Lung microvascular endothelial cell (primary cell): ENCODE measurements around the gene C22orf23. TPM values are rescaled to one million over a fixed set of nuclear protein-coding genes. Genes with fewer than 3 reads are reported as not detected.
"Not testable (repeated sequence)": the region's sequence is repeated elsewhere in the genome, so short reads cannot be mapped to it uniquely, and the experiment has no call there.

Experiments used
- DNase-seq, 2 donors: peaks; one replicate each; pipeline versions ENCODE4 v3.0.0 to v3.0.0-alpha.2; 2010; ENCODE audit warnings: low read depth in 2 of 2
- total RNA-seq: library from RNA; depleted of rRNA; stranded (reverse); fragments of >200 nt; gene quantifications from 2 replicates; pipeline ENCODE4 v1.2.1, GENCODE V29; 2014

Gene C22orf23
- total RNA-seq, 1 donor from 2014 or later = under 0.01 TPM

DNA sequence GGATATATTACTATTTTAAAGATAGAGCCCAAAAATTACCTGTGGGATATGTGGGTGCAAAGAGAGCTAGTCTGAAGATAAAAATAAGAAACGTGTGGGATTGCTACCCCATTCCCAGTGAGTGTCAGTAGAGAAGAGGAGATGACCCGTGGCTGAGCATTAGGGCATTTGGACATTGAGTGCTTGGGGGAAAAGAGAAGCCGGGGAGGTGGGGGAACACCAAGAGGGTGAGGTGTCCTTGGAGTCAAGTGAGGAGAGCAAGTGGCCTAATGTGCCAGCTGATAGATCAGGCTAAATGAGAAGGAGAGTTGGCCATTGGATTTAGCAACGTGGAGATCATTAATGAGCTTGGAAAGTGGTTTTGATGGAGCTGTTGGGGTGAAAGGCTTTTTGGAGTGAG, 1.3 kb upstream of the C22orf23 start:
- DNase-seq = no peak

DNA sequence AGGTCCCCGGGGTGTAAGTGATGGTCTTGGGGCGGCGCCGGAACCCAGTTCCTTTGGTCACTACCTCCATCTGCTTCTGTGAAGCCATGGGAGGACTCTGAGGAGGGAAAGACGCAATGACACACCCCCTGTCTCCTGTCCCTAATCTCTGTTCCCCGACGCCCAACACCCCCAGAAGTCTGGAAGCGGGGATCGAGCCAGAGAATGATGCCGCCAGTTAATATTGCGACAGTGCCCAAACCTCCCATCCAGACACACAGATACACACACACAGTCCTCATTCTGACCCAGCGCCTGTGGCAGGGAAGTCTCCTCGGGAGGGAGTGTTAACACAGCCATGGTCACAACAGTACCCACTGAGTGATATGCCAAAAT, 352 bp downstream of the C22orf23 start:
- no peak for DNase-seq

- not testable (repeated sequence) for DNase-seq
Measured at GRCh38 chr22:37952629-37953028, 772 bp downstream of the C22orf23 start.

- peak; percentile 23 for DNase-seq
Measured at GRCh38 chr22:37951305-37951704, 2.1 kb downstream of the C22orf23 start.

- not testable (repeated sequence) for DNase-seq
Measured at GRCh38 chr22:37947142-37947795, 6.1 kb downstream of the C22orf23 start.

GRCh38 chr22:37944423-37944822, 9.0 kb downstream of the C22orf23 start:
- DNase-seq = not testable (repeated sequence)

GRCh38 chr22:37943825-37944198, 9.6 kb downstream of the C22orf23 start:
- no peak for DNase-seq

DNA sequence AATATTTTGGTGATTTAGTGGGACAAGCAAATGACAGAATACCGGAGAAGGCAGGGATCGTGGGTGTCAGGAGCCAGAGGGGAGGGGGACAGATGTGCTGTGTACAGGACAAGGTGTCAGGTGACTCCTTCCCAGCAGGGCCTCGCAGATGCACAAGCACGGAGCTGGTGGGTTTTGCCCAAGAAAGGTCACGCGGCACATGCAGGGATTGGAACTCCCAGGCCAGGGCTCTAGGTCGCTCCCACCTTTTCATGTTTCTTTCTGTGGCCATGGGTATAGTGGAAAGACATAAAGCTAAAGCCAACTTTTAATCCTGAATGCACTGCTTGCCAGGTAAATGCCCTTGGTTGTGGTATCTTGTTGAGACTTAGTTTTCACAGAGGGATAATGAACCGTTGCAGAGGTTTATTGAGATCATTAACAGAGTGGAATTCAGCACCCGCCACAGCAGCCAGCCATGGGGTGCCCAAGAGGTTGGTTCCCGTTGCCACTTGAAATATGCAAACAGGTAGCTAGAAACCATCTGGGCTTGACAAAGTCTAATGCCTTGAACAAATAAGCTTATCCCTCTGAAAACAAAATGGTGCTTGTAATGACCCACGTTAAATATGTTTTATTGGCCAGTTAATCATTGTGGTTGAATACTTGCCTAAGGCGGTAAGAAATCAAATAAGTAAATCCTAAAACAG, 10.1 kb downstream of the C22orf23 start:
- DNase-seq = no peak

DNA sequence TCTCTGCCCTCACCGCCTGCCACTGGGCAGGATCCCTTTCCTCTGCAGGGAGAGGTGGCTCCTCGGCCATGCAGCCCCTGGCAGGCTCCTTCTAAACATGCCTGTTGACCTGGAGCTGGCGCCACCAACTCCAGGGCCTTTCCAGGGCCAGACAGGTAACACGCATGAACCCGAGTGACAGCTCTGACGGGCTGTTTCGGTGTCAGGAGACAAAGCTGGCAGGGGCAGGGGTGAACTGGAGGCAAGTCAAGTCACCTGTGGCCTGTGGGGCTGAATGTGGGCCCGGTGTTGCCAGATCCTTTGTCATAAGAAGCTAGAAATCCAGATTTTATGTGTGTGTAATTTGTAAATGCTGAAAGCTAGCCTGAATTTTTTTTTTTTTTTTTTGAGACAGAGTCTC, 11.3 kb downstream of the C22orf23 start:
- no peak for DNase-seq

GRCh38 chr22:37940698-37941376, 12.6 kb downstream of the C22orf23 start:
- peak in 1 of 2 donors; percentile 57 for DNase-seq

- peak; percentile 91 to 96 for DNase-seq
Measured at GRCh38 chr22:37933711-37934376, 19.6 kb downstream of the C22orf23 start.

- no peak for DNase-seq
Measured at GRCh38 chr22:37932821-37933578, 20.4 kb downstream of the C22orf23 start.

DNA sequence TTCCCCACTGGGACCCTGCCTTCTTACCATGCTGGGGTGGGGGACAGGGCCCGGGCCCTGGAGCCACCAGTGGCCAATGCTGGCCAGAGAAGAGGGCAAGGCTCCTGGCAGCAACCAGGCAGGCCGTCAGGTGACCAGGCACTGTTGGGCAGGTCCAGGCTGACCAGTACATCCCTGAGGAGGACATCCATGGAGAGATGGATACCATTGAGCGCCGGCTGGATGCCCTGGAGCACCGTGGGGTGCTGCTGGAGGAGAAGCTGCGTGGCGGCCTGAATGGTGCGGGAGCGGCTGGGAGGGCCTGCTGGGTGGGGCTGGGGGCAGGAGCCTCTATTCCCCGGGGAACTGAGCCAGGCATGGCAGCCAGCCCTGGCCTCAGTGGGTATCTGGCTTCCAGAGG, 21.0 kb downstream of the C22orf23 start:
- no peak for DNase-seq

GRCh38 chr22:37931893-37932389, 21.5 kb downstream of the C22orf23 start:
- no peak for DNase-seq

- DNase-seq = peak; percentile 25 to 29
Measured at GRCh38 chr22:37930952-37931440, 22.4 kb downstream of the C22orf23 start.

GRCh38 chr22:37930270-37930951, 23.0 kb downstream of the C22orf23 start:
- DNase-seq = peak; percentile 49 to 63

- DNase-seq = no peak
Measured at GRCh38 chr22:37929390-37929789, 24.0 kb downstream of the C22orf23 start.

DNA sequence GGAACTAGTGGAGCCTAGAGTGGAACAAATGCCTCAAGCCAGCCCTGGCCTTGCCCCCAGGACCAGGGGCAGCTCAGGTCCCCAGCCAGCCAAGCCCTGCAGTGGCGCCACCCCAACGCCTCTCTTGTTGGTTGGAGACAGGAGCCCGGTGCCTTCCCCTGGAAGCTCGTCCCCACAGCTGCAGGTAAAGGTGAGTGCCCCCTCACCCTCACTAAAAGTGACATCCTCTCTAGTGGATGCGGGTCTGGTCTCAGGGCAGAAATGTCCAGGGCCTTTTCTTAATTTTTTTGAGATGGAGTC, 25.8 kb downstream of the C22orf23 start:
- DNase-seq = no peak

- no peak for DNase-seq
Measured at GRCh38 chr22:37926771-37927636, 26.4 kb downstream of the C22orf23 start.

- DNase-seq = no peak
Measured at GRCh38 chr22:37926358-37926757, 27.0 kb downstream of the C22orf23 start.
